ENCODE measurements around the gene ZSWIM1.

DNA sequence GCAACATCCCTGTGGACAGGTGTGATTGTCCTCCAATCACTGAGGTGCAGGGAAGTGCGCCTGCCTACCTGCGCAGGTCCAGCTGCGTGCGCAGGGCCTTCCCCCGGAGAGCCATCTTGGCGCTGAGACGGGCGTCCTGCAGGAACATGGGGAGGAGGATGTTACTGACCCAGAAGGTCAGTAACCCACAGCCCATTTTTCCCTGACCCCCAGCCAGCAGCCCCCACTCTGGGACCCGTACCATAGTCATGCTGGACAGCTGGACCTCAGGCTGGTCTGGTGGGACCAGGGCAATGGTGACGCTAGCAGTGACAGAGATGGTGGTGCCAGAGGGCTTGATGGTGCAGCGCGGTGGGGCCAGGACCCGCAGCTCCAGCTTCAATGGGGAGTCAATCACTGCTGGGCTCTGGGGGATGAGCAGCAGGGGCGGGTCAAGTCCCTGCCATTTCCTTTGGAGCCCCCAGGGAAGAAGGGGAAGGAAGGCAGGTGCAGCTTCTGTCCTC is 21.2 kb downstream of the ZSWIM1 start:
- TF ChIP-seq CTCF (IDR thresholded peaks at IDR 0.05) = no peak
- no peak for TF ChIP-seq POLR2AphosphoS5 (IDR thresholded peaks at IDR 0.05)

Data from stomach (tissue), 4 donors.